Measurements from ENCODE around the gene GPX2.

The GPX2 gene

GRCh38 chr14:64958201-64958600 is 15.7 kb upstream of the GPX2 start:
- H3K9me3 ChIP-seq (ENCODE audit: insufficient read depth, low read depth, low read length) = no peaks in the 10 kb centered on the region
- peaks cover 11% of the 10 kb centered on the region; the same call in 1 of the 2 replicates for H3K36me3 ChIP-seq (ENCODE audit: insufficient read depth, low read length)
- H3F3A ChIP-seq (ENCODE audit: low read depth) = no peaks in the 10 kb centered on the region
- peaks cover 24% of the 10 kb centered on the region for H3K4me1 ChIP-seq (ENCODE audit: insufficient read depth, low read length, poor library complexity, severe bottlenecking)
- H4K20me1 ChIP-seq (ENCODE audit: insufficient read depth, low read length, poor library complexity, severe bottlenecking) = peaks cover 7% of the 10 kb centered on the region
- no peaks in the 10 kb centered on the region for H3K9me2 ChIP-seq (replicated peaks; ENCODE audit: low read depth, low read length)
- H3K79me2 ChIP-seq (ENCODE audit: insufficient read depth, low read length) = peaks cover 27% of the 10 kb centered on the region
- no peak overlapping the region for H3K4me2 ChIP-seq (ENCODE audit: low read depth, low read length, poor library complexity, severe bottlenecking)
- H3K4me3 ChIP-seq (ENCODE audit: low read length, poor library complexity, severe bottlenecking) = no peak overlapping the region
- H3K27me3 ChIP-seq (ENCODE audit: insufficient read depth, low read length, poor library complexity, severe bottlenecking) = no peaks in the 10 kb centered on the region
- H2AFZ ChIP-seq (ENCODE audit: low read length) = no peak overlapping the region
- TF ChIP-seq CTCF (conservative IDR thresholded peaks at IDR 0.05; ENCODE audit: low read length) = no peak
- no peak for TF ChIP-seq EZH2phosphoT487 (IDR thresholded peaks at IDR 0.05; ENCODE audit: borderline replicate concordance)
- no peak overlapping the region for H3K9ac ChIP-seq (ENCODE audit: low read depth, low read length, poor library complexity, severe bottlenecking)

GRCh38 chr14:64956697-64957406 is 14.3 kb upstream of the GPX2 start:
- no peak overlapping the region for H2AFZ ChIP-seq (ENCODE audit: low read length)
- TF ChIP-seq EZH2phosphoT487 (IDR thresholded peaks at IDR 0.05; ENCODE audit: borderline replicate concordance) = no peak
- no peak for TF ChIP-seq CTCF (conservative IDR thresholded peaks at IDR 0.05; ENCODE audit: low read length)
- peaks cover 17% of the 10 kb centered on the region; the same call in 1 of the 2 replicates for H3K36me3 ChIP-seq (ENCODE audit: insufficient read depth, low read length)
- no peak overlapping the region for H3K4me2 ChIP-seq (ENCODE audit: low read depth, low read length, poor library complexity, severe bottlenecking)
- H3K9me2 ChIP-seq (replicated peaks; ENCODE audit: low read depth, low read length) = no peaks in the 10 kb centered on the region
- H3K79me2 ChIP-seq (ENCODE audit: insufficient read depth, low read length) = peaks cover 27% of the 10 kb centered on the region
- no peak overlapping the region for H3K4me3 ChIP-seq (ENCODE audit: low read length, poor library complexity, severe bottlenecking)
- no peaks in the 10 kb centered on the region for H3F3A ChIP-seq (ENCODE audit: low read depth)
- H3K9me3 ChIP-seq (ENCODE audit: insufficient read depth, low read depth, low read length) = no peaks in the 10 kb centered on the region
- H3K9ac ChIP-seq (ENCODE audit: low read depth, low read length, poor library complexity, severe bottlenecking) = no peak overlapping the region
- peaks cover 27% of the 10 kb centered on the region for H3K4me1 ChIP-seq (ENCODE audit: insufficient read depth, low read length, poor library complexity, severe bottlenecking)
- no peaks in the 10 kb centered on the region for H3K27me3 ChIP-seq (ENCODE audit: insufficient read depth, low read length, poor library complexity, severe bottlenecking)
- peaks cover 7% of the 10 kb centered on the region for H4K20me1 ChIP-seq (ENCODE audit: insufficient read depth, low read length, poor library complexity, severe bottlenecking)

GRCh38 chr14:64955297-64955696 is 12.8 kb upstream of the GPX2 start:
- H3K4me3 ChIP-seq (ENCODE audit: low read length, poor library complexity, severe bottlenecking) = no peak overlapping the region
- no peaks in the 10 kb centered on the region for H3K9me2 ChIP-seq (replicated peaks; ENCODE audit: low read depth, low read length)
- peaks cover 32% of the 10 kb centered on the region; the same call in 1 of the 2 replicates for H3K36me3 ChIP-seq (ENCODE audit: insufficient read depth, low read length)

More at GRCh38 chr14:64955297-64955696, 12.8 kb upstream of the GPX2 start:
- Histone ChIP-seq H3F3A (ENCODE audit: low read depth) (no peaks in the 10 kb centered on the region), H2AFZ (ENCODE audit: low read length) (no peak overlapping the region), H3K27me3 (ENCODE audit: insufficient read depth, low read length, poor library complexity, severe bottlenecking) (no peaks in the 10 kb centered on the region), H3K4me1 (ENCODE audit: insufficient read depth, low read length, poor library complexity, severe bottlenecking) (peaks cover 16% of the 10 kb centered on the region), H3K79me2 (ENCODE audit: insufficient read depth, low read length) (peaks cover 18% of the 10 kb centered on the region), H3K9ac (ENCODE audit: low read depth, low read length, poor library complexity, severe bottlenecking) (no peak overlapping the region), H3K4me2 (ENCODE audit: low read depth, low read length, poor library complexity, severe bottlenecking) (no peak overlapping the region), H4K20me1 (ENCODE audit: insufficient read depth, low read length, poor library complexity, severe bottlenecking) (peaks cover 7% of the 10 kb centered on the region), H3K9me3 (ENCODE audit: insufficient read depth, low read depth, low read length) (no peaks in the 10 kb centered on the region)
- TF ChIP-seq EZH2phosphoT487 (IDR thresholded peaks at IDR 0.05; ENCODE audit: borderline replicate concordance) (no peak), CTCF (conservative IDR thresholded peaks at IDR 0.05; ENCODE audit: low read length) (no peak)
